ENCODE results near the gene TMEM184B.
"Not testable (repeated sequence)": the region's sequence is repeated elsewhere in the genome, so short reads cannot be mapped to it uniquely, and the experiment has no call there.

The TMEM184B gene

GRCh38 chr22:38235240-38235850 is 37.5 kb downstream of the TMEM184B start:
- Histone ChIP-seq H2AK5ac (ENCODE audit: low read length) (no peak overlapping the region), H3K4ac (ENCODE audit: low read depth, low read length) (no peak overlapping the region), H4K5ac (ENCODE audit: low read length) (no peak overlapping the region), H3K36me3 (ENCODE audit: control insufficient read depth, insufficient read depth, low read length) (peaks cover 5% of the 10 kb centered on the region), H2BK5ac (ENCODE audit: low read length) (no peak overlapping the region), H4K8ac (ENCODE audit: low read depth, low read length) (no peak overlapping the region), H2BK15ac (replicated peaks; ENCODE audit: low read depth) (no peak overlapping the region), H3K27me3 (ENCODE audit: insufficient read depth, low read length, poor library complexity) (no peaks in the 10 kb centered on the region), H3K18ac (ENCODE audit: low read length) (no peak overlapping the region), H3K56ac (ENCODE audit: low read length) (no peak overlapping the region), H3K4me1 (ENCODE audit: control insufficient read depth, low read depth, low read length) (no peaks in the 10 kb centered on the region), H3K23ac (ENCODE audit: low read length) (no peak overlapping the region), H3K27ac (ENCODE audit: low read depth, low read length) (no peak overlapping the region), H3K4me2 (ENCODE audit: low read length) (no peak overlapping the region), H3K4me3 (ENCODE audit: low read length) (no peak overlapping the region), H3K79me1 (ENCODE audit: low read length) (no peaks in the 10 kb centered on the region), H2BK120ac (ENCODE audit: low read depth, low read length) (no peak overlapping the region), H3K9ac (ENCODE audit: low read length) (no peak overlapping the region), H3K79me2 (ENCODE audit: control insufficient read depth, insufficient read depth, low read length) (no peaks in the 10 kb centered on the region)
- DNase-seq: no peak
- WGBS (ENCODE audit: extremely low coverage, insufficient coverage, low lambda C conversion rate): no CpG with 5 or more reads among the region's 14 CpGs

- H2BK120ac ChIP-seq (ENCODE audit: low read depth, low read length): not testable (repeated sequence)
- no CpG with 5 or more reads among the region's 10 CpGs for WGBS (ENCODE audit: extremely low coverage, insufficient coverage, low lambda C conversion rate)
These were observed 39.0 kb downstream of the TMEM184B start for GRCh38 chr22:38233856-38234255.

GRCh38 chr22:38233427-38233826 is 39.4 kb downstream of the TMEM184B start:
- H3K79me1 ChIP-seq (ENCODE audit: low read length): no peaks in the 10 kb centered on the region
- H3K36me3 ChIP-seq (ENCODE audit: control insufficient read depth, insufficient read depth, low read length): peaks cover 5% of the 10 kb centered on the region
- H3K56ac ChIP-seq (ENCODE audit: low read length): no peak overlapping the region
- WGBS (ENCODE audit: extremely low coverage, insufficient coverage, low lambda C conversion rate): no CpG with 5 or more reads among the region's 6 CpGs
- H3K4me2 ChIP-seq (ENCODE audit: low read length): no peak overlapping the region
- no peaks in the 10 kb centered on the region for H3K79me2 ChIP-seq (ENCODE audit: control insufficient read depth, insufficient read depth, low read length)
- no peak overlapping the region for H3K23ac ChIP-seq (ENCODE audit: low read length)
- no peak overlapping the region for H4K8ac ChIP-seq (ENCODE audit: low read depth, low read length)
- H3K27ac ChIP-seq (ENCODE audit: low read depth, low read length): no peak overlapping the region
- no peak for DNase-seq
- no peaks in the 10 kb centered on the region for H3K27me3 ChIP-seq (ENCODE audit: insufficient read depth, low read length, poor library complexity)
- H2BK15ac ChIP-seq (replicated peaks; ENCODE audit: low read depth): no peak overlapping the region
- H2BK120ac ChIP-seq (ENCODE audit: low read depth, low read length): no peak overlapping the region
- H2BK5ac ChIP-seq (ENCODE audit: low read length): no peak overlapping the region
- H3K18ac ChIP-seq (ENCODE audit: low read length): no peak overlapping the region
- no peak overlapping the region for H2AK5ac ChIP-seq (ENCODE audit: low read length)
- H3K9ac ChIP-seq (ENCODE audit: low read length): no peak overlapping the region
- no peak overlapping the region for H3K4ac ChIP-seq (ENCODE audit: low read depth, low read length)
- no peaks in the 10 kb centered on the region for H3K4me1 ChIP-seq (ENCODE audit: control insufficient read depth, low read depth, low read length)
- H4K5ac ChIP-seq (ENCODE audit: low read length): no peak overlapping the region
- no peak overlapping the region for H3K4me3 ChIP-seq (ENCODE audit: low read length)

More at GRCh38 chr22:38233856-38234255, 39.0 kb downstream of the TMEM184B start:
- not testable (repeated sequence) for H3K56ac ChIP-seq (ENCODE audit: low read length); DNase-seq; H3K27ac ChIP-seq (ENCODE audit: low read depth, low read length); H4K8ac ChIP-seq (ENCODE audit: low read depth, low read length); H3K4me1 ChIP-seq (ENCODE audit: control insufficient read depth, low read depth, low read length); H3K18ac ChIP-seq (ENCODE audit: low read length); H2AK5ac ChIP-seq (ENCODE audit: low read length); H3K4ac ChIP-seq (ENCODE audit: low read depth, low read length); H2BK15ac ChIP-seq (replicated peaks; ENCODE audit: low read depth); H3K36me3 ChIP-seq (ENCODE audit: control insufficient read depth, insufficient read depth, low read length); H3K27me3 ChIP-seq (ENCODE audit: insufficient read depth, low read length, poor library complexity); H3K4me2 ChIP-seq (ENCODE audit: low read length); H3K79me2 ChIP-seq (ENCODE audit: control insufficient read depth, insufficient read depth, low read length); H3K79me1 ChIP-seq (ENCODE audit: low read length); H3K9ac ChIP-seq (ENCODE audit: low read length); H2BK5ac ChIP-seq (ENCODE audit: low read length); H3K4me3 ChIP-seq (ENCODE audit: low read length); H4K5ac ChIP-seq (ENCODE audit: low read length); H3K23ac ChIP-seq (ENCODE audit: low read length)

DNA sequence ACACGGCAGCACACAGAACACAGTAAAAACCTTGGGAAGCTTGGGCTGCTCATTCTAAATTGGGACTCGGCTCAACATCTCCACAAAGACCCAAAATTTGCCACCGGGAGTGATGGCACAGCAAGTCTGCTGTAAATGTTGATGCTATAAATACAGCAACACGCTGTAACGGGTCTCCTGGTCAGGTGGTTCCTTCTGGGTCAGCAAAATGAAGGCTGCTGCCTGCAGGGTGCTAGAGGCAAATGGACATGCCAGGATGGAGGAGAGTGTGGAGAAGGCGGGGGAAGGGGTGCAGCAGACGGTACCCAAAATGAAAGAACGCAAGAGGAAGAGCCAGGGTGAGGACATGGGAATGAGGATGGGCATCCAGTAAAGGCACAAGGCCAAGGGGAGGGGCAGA is 40.6 kb downstream of the TMEM184B start:
- Histone ChIP-seq H3K27ac (ENCODE audit: low read depth, low read length) (no peak overlapping the region), H2BK5ac (ENCODE audit: low read length) (no peak overlapping the region), H3K23ac (ENCODE audit: low read length) (no peak overlapping the region), H2AK5ac (ENCODE audit: low read length) (no peak overlapping the region), H3K4me2 (ENCODE audit: low read length) (no peak overlapping the region), H4K5ac (ENCODE audit: low read length) (no peak overlapping the region), H2BK15ac (replicated peaks; ENCODE audit: low read depth) (no peak overlapping the region), H3K4ac (ENCODE audit: low read depth, low read length) (no peak overlapping the region), H4K8ac (ENCODE audit: low read depth, low read length) (no peak overlapping the region), H2BK120ac (ENCODE audit: low read depth, low read length) (no peak overlapping the region), H3K56ac (ENCODE audit: low read length) (no peak overlapping the region), H3K36me3 (ENCODE audit: control insufficient read depth, insufficient read depth, low read length) (peaks cover 5% of the 10 kb centered on the region), H3K79me1 (ENCODE audit: low read length) (no peaks in the 10 kb centered on the region), H3K4me1 (ENCODE audit: control insufficient read depth, low read depth, low read length) (no peaks in the 10 kb centered on the region), H3K27me3 (ENCODE audit: insufficient read depth, low read length, poor library complexity) (no peaks in the 10 kb centered on the region), H3K18ac (ENCODE audit: low read length) (no peak overlapping the region), H3K4me3 (ENCODE audit: low read length) (no peak overlapping the region), H3K79me2 (ENCODE audit: control insufficient read depth, insufficient read depth, low read length) (no peaks in the 10 kb centered on the region), H3K9ac (ENCODE audit: low read length) (no peak overlapping the region)
- no peak for DNase-seq
- no CpG with 5 or more reads among the region's 8 CpGs for WGBS (ENCODE audit: extremely low coverage, insufficient coverage, low lambda C conversion rate)

GRCh38 chr22:38230916-38231315 is 41.9 kb downstream of the TMEM184B start:
- peaks cover 5% of the 10 kb centered on the region for H3K36me3 ChIP-seq (ENCODE audit: control insufficient read depth, insufficient read depth, low read length)
- no peaks in the 10 kb centered on the region for H3K79me1 ChIP-seq (ENCODE audit: low read length)
- H3K27ac ChIP-seq (ENCODE audit: low read depth, low read length): no peak overlapping the region
- H3K27me3 ChIP-seq (ENCODE audit: insufficient read depth, low read length, poor library complexity): no peaks in the 10 kb centered on the region
- H2BK120ac ChIP-seq (ENCODE audit: low read depth, low read length): no peak overlapping the region
- H3K18ac ChIP-seq (ENCODE audit: low read length): no peak overlapping the region
- no peak overlapping the region for H2BK5ac ChIP-seq (ENCODE audit: low read length)
- no peak overlapping the region for H3K9ac ChIP-seq (ENCODE audit: low read length)
- no CpG with 5 or more reads among the region's 9 CpGs for WGBS (ENCODE audit: extremely low coverage, insufficient coverage, low lambda C conversion rate)
- no peak overlapping the region for H2BK15ac ChIP-seq (replicated peaks; ENCODE audit: low read depth)
- no peaks in the 10 kb centered on the region for H3K79me2 ChIP-seq (ENCODE audit: control insufficient read depth, insufficient read depth, low read length)
- no peak overlapping the region for H3K23ac ChIP-seq (ENCODE audit: low read length)
- no peak for DNase-seq
- no peak overlapping the region for H3K4me2 ChIP-seq (ENCODE audit: low read length)
- H2AK5ac ChIP-seq (ENCODE audit: low read length): no peak overlapping the region
- no peaks in the 10 kb centered on the region for H3K4me1 ChIP-seq (ENCODE audit: control insufficient read depth, low read depth, low read length)
- H3K56ac ChIP-seq (ENCODE audit: low read length): no peak overlapping the region
- no peak overlapping the region for H4K8ac ChIP-seq (ENCODE audit: low read depth, low read length)
- no peak overlapping the region for H3K4ac ChIP-seq (ENCODE audit: low read depth, low read length)
- no peak overlapping the region for H3K4me3 ChIP-seq (ENCODE audit: low read length)
- no peak overlapping the region for H4K5ac ChIP-seq (ENCODE audit: low read length)
